HG03571 (cell line): Measurements from ENCODE around the gene RASL11A.
"Not testable (repeated sequence)": the region's sequence is repeated elsewhere in the genome, so short reads cannot be mapped to it uniquely, and the experiment has no call there.

Experiments used
- ATAC-seq: cut with Tn5 transposase; IDR thresholded peaks from one replicate; pipeline ENCODE4 v1.9.1; 2021; ENCODE audit not compliant: unreplicated experiment

Gene RASL11A, protein sequence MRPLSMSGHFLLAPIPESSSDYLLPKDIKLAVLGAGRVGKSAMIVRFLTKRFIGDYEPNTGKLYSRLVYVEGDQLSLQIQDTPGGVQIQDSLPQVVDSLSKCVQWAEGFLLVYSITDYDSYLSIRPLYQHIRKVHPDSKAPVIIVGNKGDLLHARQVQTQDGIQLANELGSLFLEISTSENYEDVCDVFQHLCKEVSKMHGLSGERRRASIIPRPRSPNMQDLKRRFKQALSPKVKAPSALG

DNA sequence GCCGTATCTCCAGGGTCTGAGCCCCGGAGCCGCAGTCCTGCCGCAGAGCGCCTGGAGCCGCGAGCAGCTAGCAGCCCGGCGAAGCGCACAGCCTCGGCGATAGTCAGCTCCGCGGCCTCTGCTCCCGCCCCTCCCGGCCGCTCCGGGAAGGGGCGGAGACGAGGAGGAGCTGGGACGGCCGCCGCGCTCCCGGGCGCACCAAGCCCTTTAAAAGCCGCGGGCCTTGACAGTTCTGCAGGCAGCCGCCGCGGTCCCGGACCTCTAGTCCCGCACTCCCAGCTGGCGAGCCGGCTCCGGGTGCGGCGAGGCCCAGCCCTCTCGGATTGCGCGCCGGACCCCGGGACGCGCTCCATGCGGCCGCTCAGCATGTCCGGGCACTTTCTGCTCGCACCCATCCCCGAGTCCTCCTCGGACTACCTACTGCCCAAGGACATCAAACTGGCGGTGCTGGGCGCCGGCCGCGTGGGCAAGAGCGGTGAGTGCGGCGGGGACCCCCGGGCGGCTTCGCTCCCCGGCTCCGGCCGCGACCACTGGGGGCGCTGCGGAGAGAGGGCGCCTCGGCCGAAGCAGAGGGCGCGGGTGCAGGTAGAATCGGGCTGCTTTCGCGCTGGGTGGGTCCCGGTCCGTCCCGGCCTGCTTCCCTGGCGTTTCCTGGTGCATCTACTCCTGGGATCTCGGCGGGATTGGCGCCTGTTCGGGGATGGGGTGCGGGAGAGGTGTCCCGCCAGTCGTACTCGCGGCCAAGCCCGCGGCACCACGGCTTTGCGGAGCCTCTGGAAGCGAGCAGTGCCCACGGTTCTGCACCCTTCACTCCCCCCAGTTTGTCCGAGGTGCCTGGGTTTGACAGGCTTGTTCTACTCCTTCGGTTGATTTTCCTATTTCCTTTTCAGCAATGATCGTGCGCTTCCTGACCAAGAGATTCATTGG, at the start of gene RASL11A:
Gene RASL11A (plus strand): TSS at position 237 of the 927 bp plus-strand sequence. CDS start 115 bp downstream, at position 352.
- ATAC-seq: peak; percentile 79

DNA sequence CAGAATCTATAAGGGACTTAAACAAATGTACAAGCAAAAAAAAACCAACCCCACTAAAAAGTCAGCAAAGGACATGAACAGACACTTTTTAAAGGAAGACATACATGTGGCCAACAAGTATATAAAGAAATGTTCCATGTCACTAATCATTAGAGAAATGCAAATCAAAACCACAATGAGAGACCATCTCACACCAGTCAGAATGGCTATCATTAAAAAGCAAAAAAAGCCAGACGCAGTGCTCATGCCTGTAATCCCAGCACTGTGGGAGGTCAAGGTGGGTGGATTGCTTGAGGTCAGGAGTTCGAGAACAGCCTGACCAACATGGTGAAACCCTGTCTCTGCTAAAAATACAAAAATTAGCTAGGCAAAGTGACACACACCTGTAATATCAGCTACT, 48.5 kb upstream of the RASL11A start:
- not testable (repeated sequence) for ATAC-seq

DNA sequence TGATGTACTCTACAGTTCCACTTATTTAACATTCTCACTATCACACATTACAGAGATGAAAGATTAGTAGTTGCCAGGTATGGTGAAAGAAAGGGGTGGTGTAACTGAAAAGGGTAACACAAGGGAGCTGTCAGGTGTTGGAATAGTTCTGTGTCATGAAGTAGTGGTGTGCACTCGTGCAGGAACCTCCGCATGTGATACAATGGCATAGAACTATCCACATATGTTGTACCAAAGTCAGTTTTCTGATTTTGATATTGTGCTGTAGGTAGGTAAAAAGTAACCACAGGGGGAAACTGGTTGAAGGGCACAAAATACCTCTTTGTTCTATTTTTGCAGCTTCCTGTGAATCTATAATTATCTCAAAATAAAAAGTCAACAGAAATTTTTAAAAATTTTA, 43.6 kb upstream of the RASL11A start:
- no peak for ATAC-seq

DNA sequence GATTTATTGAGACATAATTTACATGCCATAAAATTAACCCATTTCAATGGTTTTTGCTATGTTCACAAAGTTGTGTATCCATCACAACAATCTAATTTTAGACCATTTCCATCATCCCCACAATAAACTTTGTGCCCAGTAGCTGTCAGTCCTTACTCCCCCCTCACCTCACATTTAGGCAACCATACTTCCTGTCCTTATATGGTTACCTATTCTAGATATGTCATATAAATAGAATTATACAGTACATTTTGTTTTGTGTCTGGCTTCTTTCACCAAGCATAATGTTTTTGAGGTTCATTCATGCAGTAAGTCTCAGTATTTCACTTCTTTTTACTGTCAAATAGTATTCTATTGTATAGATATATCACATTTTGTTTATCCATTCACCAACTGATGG, 42.5 kb upstream of the RASL11A start:
- ATAC-seq: no peak

DNA sequence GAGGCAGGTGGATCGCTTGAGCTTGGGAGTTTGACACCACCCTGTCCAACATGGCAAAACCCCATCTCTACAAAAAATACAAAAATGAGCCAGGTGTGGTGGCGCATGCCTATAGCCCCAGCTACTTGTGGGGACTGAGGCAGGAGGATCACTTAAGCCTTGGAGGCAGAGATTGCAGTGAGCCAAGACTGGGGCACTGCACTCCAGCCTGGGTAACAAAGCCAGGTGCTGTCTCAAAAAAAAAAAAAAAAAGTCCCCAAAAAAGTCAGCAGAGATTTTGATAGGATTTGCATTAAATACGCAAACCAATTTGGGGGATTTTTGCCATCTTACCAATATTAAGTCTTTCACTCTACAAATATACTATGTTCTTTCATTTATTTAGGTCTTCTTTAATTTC, 41.0 kb upstream of the RASL11A start:
- no peak for ATAC-seq

DNA sequence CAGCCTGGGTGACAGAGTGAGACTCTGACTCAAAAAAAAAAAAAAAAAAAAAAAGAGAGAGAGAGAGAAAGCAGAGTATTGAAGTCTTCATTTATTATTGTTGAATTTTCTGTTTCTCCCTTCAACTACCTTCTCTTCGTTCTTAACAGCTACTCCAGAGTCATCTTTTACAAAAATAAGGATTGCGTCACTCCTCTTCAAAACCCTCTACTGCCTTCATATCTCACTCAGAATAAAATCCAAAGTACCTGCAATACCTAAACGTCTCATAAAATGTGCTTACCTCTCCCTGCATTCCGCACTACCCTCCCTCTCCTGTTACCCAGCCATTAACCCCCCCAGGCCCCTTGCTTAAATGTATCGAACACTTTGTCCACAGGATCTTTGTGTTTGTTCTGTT, 36.7 kb upstream of the RASL11A start:
- ATAC-seq: no peak

DNA sequence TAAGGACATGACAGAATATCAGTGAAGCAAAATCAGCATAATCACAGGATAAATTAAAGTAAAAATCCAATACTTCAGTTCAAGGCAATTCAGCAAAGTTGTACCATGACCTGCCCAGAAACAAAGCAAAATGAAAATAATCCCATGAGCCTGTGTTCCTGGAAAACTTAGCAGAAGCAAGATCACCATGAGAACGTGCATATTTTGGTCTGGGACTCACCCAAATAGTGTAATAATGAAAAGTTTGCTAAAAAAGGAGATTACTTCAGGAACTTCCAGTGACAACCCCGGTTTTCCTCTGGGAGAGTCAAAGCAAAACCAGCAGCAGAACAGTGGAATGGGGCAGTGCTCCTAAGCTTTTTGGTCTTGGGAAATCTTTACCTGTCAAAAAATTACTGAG, 34.2 kb upstream of the RASL11A start:
- ATAC-seq: no peak

DNA sequence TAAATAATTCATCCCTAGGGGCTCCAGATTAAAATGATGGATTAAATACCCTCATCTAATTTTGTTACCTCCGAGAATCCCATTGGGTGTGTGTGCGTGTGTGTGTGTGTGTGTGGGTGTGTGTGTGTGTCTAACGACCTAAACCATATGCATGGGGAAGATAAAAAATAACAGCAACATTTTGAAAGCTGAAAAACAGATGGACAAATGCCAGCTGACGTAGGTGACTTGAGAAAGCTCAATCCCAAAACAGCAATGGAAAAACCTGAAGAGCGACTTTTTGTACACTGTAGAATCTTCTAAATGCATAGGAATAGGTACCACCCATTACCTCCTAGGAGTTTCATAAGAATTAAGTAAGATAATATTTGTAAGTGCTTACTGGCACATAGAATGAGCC, 27.9 kb upstream of the RASL11A start:
- ATAC-seq: no peak

DNA sequence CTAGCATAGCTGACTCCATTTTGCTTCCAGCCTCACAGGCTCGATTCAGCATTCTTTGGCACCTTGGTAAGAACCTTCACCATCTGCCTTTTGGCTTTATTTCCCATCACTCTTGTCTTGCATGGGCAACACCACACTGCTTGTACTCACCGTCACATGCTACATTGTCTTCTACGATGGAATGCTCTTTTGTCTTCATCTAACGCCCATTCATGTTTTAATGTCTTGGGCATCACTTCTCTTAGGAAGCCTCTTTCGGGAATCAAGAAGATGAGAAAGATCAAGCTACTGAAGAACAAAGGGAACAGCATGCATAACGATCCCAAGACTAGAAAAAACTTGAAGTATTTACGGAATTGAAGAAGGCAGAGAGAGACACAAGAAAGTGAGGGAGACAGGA, 25.0 kb upstream of the RASL11A start:
- ATAC-seq: no peak

DNA sequence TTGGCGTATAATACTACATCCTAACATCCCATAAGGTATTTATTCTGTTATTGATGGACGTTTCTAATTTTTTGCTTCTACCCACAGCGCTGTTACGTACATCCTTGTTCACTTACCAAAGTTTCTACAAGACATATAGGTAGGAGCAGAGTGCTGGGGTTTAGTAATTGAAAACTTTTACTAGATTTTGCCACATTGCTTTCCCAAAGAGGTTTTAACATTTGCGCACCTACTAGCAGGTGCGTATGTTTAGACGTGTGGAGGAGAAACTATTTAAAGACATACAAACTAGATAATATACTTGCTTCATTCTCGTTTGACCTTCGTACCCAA, 19.8 kb upstream of the RASL11A start:
- ATAC-seq: no peak

DNA sequence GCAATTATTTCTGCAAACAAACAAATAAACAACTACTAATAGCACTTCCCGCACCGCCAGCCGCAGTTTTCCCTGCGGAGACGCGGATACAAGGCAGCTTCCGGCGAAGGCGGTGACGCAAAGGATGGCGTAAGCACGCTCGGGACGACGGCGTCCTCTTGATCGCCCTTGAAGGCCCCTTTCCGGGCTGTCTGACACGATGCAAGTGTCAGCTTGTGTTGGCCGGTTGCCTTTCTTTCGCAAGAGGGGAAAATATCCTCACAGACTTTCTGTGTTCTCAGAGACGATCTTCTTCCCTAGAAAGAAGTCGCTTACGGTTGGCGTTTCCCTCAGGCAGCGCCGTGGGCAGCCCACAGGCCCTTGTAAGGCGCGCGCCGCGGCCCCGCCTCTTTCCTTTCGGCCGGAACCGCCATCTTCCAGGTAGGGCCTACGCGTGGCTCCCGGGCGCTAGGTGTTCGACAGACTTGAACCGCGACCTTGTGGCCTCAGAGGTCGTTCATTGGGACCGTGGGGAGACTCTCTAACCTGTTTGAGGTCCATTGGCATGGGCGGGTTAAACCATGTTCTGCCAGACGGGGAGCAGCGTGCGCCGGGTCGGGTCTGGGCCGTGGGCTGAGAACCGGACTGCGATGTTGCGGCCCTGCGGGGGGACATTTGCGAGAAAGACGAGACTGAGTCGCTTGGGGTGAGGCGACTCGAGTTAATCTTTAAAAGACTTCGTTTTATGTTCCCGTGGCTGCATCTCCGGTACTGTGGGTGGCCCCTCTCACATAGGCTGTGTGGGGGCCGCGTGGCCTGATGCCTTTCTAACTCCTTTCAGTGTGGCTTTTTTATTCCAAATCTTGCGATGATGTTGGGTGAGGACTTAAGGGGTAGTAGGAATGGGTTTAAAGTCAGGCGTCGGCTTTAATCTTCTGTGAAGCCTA, 19.2 kb upstream of the RASL11A start, which contains the start of gene RPL21:
Gene RPL21 (plus strand): TSS at position 393 of the 926 bp plus-strand sequence. CDS start 2,219 bp downstream, outside the sequence.
- ATAC-seq: peak; percentile 85

DNA sequence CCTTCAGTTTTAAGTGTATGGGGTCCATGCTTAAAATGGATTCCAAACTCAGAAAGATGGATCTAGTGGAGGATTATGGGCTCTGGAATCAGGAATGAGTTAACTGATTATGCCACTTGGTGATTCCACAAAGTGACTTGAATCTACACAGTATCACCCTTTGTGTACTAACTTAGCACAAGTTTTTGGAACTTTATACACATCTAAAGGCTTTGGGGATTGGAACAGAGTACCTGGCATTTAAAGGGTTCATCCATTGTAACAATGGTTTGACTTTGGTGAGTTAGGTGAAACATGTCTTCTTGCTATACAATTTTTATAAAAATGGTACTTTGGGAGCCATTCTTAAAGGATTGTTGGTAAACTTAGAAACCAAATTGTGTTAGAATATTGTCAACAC, 18.2 kb upstream of the RASL11A start:
- ATAC-seq: no peak

DNA sequence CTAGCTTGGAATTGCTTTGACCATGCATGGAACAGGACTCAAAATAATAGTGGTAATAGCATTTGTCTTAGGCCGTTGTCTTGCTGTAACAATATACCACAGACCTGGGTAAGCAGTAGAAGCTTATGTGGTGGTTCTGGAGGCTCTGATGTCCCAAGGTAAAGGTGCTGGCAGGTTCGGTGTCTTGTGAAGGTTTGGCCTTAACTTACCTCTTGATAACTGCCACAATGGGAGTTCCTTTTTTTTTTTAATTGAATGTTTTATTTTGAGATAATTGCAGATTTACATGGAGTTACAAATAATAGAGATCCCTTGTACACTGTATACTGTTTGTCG, 13.4 kb upstream of the RASL11A start:
- no peak for ATAC-seq

DNA sequence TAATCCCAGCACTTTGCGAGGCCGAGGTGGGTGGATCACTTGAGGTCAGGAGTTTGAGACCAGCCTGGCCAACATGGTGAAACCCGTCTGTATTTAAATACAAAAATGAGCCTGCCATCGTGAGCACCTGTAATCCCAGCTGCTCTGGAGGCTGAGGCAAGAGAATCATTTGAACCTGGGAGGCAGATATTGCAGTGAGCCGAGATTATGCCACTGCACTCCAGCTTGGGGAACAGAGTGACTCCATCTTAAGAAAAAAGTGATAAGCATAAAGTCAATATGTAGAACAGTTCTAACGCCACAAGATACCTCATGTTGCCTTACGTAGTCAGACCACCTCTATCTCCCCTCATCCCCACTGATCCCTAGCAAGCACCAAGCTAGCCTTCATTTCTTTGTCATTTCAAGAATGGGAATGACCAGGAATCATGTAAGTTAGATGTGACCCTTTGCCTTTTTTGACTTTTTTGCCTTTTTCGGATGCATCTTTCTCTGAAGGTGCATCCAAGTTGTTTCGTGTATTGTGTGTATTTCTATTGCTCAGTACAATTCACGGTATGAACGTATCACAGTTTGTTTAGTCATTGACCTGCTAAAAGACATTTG, 12.9 kb upstream of the RASL11A start:
- no peak for ATAC-seq

DNA sequence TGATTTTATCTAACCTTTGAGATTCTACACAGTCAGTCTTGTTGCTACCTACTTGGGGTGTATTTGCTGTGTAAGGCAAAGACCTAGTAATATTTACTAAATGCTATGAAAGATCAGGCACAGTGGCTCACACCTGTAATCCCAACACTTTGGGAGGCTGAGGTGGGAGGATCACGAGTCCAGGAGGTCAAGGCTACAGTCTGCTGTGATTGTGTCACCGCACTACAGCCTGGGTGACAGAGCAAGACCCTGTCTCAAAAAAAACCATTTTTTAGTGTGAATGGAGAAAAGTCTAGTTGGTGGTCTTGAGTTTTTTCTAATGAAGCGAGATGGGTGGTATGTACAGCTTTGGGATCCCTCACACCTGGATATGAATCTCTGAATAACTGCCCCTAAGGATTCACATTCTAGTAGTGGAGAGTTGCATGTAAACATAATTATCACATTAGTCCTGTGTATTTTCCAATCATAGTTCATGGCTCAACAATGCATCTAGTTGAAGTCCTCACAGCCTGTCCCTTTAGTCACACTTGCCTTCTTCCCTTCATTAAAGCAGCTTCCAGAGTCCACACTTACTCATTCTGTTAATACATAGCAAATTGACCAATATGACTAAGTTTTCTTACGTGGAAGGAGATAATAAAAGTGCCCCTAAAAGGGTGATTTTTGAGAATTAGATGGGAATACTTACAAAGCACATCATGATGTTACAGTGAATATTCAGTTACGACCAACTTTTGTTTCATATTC, 11.8 kb upstream of the RASL11A start:
- ATAC-seq: no peak

DNA sequence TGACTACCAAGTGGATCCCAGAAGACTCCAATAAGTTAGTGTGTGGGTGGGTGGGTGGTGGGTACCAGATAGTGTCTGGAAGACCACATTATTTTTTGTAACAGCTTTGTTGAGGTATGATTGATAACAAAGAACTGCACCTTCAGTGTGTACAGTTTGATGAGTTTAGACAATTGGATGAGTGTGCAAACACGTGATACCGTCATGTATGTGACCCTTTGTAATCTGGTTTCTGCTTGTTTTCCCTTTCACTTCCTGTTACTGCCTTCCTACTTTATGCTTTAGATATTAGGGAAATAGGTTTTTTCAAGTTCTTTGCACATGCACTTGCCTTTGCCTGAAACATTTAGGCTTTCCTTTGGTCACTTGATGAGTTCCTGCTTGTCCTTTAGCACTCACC, 10.8 kb upstream of the RASL11A start:
- no peak for ATAC-seq

DNA sequence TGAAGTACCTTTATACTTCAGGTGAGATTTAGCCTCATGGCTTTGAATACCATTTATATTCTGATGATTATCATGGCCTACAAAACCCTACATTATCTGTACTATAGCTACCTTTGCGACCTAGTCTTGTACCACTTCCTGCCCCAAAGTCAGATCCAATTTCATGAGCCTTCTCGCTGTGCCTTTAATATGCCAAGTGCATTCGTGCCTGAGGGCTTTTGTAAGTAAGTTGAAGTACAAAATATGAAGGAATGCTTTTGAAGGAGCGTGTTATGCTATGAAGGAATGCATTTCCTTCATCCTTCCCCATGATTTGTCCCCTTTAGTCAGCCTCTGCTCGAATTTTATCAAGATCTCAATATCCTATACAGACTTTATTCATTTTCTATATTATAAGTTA, 9.2 kb upstream of the RASL11A start:
- ATAC-seq: no peak

DNA sequence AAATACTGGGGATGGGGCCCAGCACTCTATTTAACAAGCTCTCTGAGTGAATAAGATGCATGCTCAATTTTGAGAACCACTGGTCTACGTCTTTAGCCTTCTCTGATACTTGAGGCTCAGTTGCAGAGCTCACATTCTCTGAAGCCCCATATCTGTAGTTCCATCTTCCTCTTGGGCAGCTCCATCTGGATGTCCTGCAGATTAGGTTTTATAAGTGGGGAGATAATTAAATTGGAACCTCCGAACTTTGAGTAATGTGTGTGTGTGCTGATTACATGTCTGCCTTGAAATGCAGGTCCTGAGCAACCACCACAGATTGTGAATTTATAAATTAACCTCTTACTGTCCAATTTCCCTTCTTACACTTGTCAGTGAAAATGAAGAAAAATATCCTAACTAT, 7.2 kb upstream of the RASL11A start:
- ATAC-seq: no peak

DNA sequence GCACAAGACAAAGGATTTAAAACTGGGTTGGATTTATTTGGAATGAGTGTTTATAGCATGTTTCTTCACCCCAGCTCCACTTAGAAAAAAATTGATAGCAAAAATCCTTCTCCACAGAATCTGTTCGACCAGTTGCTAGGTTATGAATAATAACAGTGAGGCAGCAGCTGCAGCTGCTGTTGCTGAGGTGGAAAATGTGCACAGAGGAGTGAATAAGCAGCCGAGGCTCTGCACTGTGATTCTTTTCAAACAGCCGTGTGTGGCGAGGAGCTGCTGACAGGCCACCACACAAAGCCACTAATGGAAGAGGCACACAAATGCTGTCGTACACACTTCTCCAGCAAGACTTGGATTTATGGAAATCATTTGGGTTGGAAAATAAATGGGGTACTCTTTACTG, 6.4 kb upstream of the RASL11A start:
- no peak for ATAC-seq

DNA sequence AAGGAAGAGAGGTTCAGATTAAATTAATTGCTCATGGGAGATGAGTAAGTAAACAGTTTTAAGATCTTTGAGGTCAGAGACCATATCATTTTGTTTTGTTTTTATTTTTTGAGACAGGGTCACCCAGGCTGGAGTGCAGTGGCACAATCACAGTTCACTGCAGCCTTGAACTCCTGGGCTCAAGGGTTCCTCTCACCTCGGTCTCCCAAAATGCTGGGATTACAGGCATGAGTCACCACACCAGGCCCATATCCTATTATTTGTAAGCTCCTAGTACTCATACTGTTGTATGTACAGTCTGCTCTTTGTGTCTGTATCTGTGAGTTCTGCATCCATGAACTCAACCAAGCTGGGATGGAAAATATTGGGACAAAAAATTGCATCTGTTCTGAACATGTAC, 6.0 kb upstream of the RASL11A start:
- no peak for ATAC-seq
